GM23338 (cell line): ENCODE results near the gene PSMD5. TPM values are rescaled to one million over a fixed set of nuclear protein-coding genes. Genes with fewer than 3 reads are reported as not detected.

ENCODE experiments used
- ATAC-seq: fragments of 200-7000 bp; cut with Tn5 transposase; 3 replicates; pipeline ENCODE4 v1.9.1; 2020
- DNase-seq: peaks from one replicate; pipeline ENCODE4 v3.0.0-alpha.2; 2015; ENCODE audit warnings: low spot score
- H2AFZ ChIP-seq: fragments of 200-600 bp; sonication (generic); 2 replicates; pipeline ENCODE4 v1.8.0; 2016; ENCODE audit warnings: antibody characterized with exemption, mild to moderate bottlenecking, moderate library complexity
- H3F3A ChIP-seq: fragments of 200-600 bp; sonication (generic); replicated peaks from 2 replicates; pipeline ENCODE4 v1.8.0; 2017; ENCODE audit warnings: antibody characterized with exemption, mixed run types, low read depth
- H3K27ac ChIP-seq: fragments of 200-600 bp; sonication (generic); 2 replicates; pipeline ENCODE4 v1.6.1; 2016; ENCODE audit warnings: low read depth
- H3K27me3 ChIP-seq: fragments of 200-600 bp; sonication (generic); 2 replicates; pipeline ENCODE4 v1.8.0; 2016; ENCODE audit warnings: mild to moderate bottlenecking, mixed run types, moderate library complexity; ENCODE audit not compliant: insufficient read depth
- H3K36me3 ChIP-seq: fragments of 200-600 bp; sonication (generic); 2 replicates; pipeline ENCODE4 v1.8.0; 2016; ENCODE audit warnings: mild to moderate bottlenecking; ENCODE audit not compliant: insufficient read depth
- H3K4me1 ChIP-seq: fragments of 200-600 bp; sonication (generic); 2 replicates; pipeline ENCODE4 v1.8.0; 2016; ENCODE audit warnings: mild to moderate bottlenecking, moderate library complexity; ENCODE audit not compliant: insufficient read depth
- H3K4me2 ChIP-seq: fragments of 200-600 bp; sonication (generic); 2 replicates; pipeline ENCODE4 v1.7.1; 2017; ENCODE audit warnings: mixed run types
- H3K4me3 ChIP-seq: fragments of 200-600 bp; sonication (generic); 2 replicates; pipeline ENCODE4 v1.6.1; 2016; ENCODE audit warnings: mixed run types
- H3K79me2 ChIP-seq: fragments of 200-600 bp; sonication (generic); replicated peaks from 2 replicates; pipeline ENCODE4 v1.8.0; 2017; ENCODE audit warnings: mild to moderate bottlenecking; ENCODE audit not compliant: insufficient read depth
- H3K9me2 ChIP-seq: fragments of 200-600 bp; sonication (generic); 2 replicates; pipeline ENCODE4 v1.8.0; 2017; ENCODE audit not compliant: insufficient read depth
- H4K20me1 ChIP-seq: fragments of 200-600 bp; sonication (generic); replicated peaks from 2 replicates; pipeline ENCODE4 v1.8.0; 2017; ENCODE audit warnings: mild to moderate bottlenecking; ENCODE audit not compliant: insufficient read depth
- H3K27ac Mint-ChIP-seq: 2 replicates; pipeline ENCODE4 v1.8.0; 2020; ENCODE audit warnings: inconsistent platforms, mild to moderate bottlenecking, moderate library complexity, mixed read lengths
- H3K27me3 Mint-ChIP-seq: 3 replicates; pipeline ENCODE4 v1.8.0; 2022; ENCODE audit warnings: low read depth, mild to moderate bottlenecking, moderate library complexity, mixed read lengths, inconsistent platforms; ENCODE audit not compliant: insufficient read depth, poor library complexity
- H3K36me3 Mint-ChIP-seq: 3 replicates; pipeline ENCODE4 v1.8.0; 2021; ENCODE audit warnings: low read depth, mild to moderate bottlenecking, inconsistent platforms, moderate library complexity, mixed read lengths
- H3K4me1 Mint-ChIP-seq: 3 replicates; pipeline ENCODE4 v1.8.0; 2020; ENCODE audit warnings: mild to moderate bottlenecking, inconsistent platforms, mixed read lengths
- H3K4me3 Mint-ChIP-seq: 3 replicates; pipeline ENCODE4 v1.8.0; 2021; ENCODE audit warnings: moderate library complexity, mild to moderate bottlenecking, inconsistent platforms, mixed read lengths
- H3K9me3 Mint-ChIP-seq: 3 replicates; pipeline ENCODE4 v1.8.0; 2020; ENCODE audit warnings: moderate library complexity, mild to moderate bottlenecking, inconsistent platforms, mixed read lengths
- CREB1 ChIP-seq: fragments of 250-450 bp; sonication (Bioruptor Pico); IDR thresholded peaks from 2 replicates; pipeline ENCODE4 v1.5.0; 2020; ENCODE audit warnings: low read depth, mild to moderate bottlenecking, moderate library complexity
- CTCF ChIP-seq, 2 experiments: fragments of 200-600 bp in 1 of 2; sonication (generic) in 1 of 2; conservative IDR thresholded peaks; 2 replicates each; pipeline versions ENCODE4 v1.5.1 to v1.6.1; 2016 to 2017; ENCODE audit warnings: antibody characterized with exemption in 2 of 2, low read depth in 2 of 2, mild to moderate bottlenecking in 2 of 2, moderate library complexity in 1 of 2
- EZH2 ChIP-seq: fragments of 200-600 bp; sonication (generic); IDR thresholded peaks from one replicate; pipeline ENCODE4 v1.8.0; 2017; ENCODE audit warnings: antibody characterized with exemption, mild to moderate bottlenecking, low read depth; ENCODE audit not compliant: unreplicated experiment
- EZH2phosphoT487 ChIP-seq: fragments of 200-600 bp; sonication (generic); IDR thresholded peaks from one replicate; pipeline ENCODE4 v1.8.1; 2018; ENCODE audit warnings: antibody characterized with exemption; ENCODE audit not compliant: unreplicated experiment
- JUNB ChIP-seq: IDR thresholded peaks from one replicate; pipeline ENCODE4 v1.6.1; 2016; ENCODE audit warnings: antibody characterized with exemption; ENCODE audit not compliant: unreplicated experiment
- NANOG ChIP-seq: IDR thresholded peaks from 2 replicates; pipeline ENCODE4 v1.6.1; 2016; ENCODE audit warnings: antibody characterized with exemption, borderline replicate concordance
- POLR2AphosphoS5 ChIP-seq: IDR thresholded peaks from 2 replicates; pipeline ENCODE4 v1.6.1; 2016; ENCODE audit warnings: antibody characterized with exemption, low read depth
- STAT1 ChIP-seq: IDR thresholded peaks from one replicate; pipeline ENCODE4 v1.6.1; 2016; ENCODE audit warnings: antibody characterized with exemption; ENCODE audit not compliant: unreplicated experiment
- ZNF114 ChIP-seq: fragments of 250-450 bp; sonication (Bioruptor Pico); IDR thresholded peaks from 2 replicates; pipeline ENCODE4 v1.5.0; 2020; ENCODE audit warnings: mild to moderate bottlenecking, moderate library complexity
- ZNF331 ChIP-seq: fragments of 250-450 bp; sonication (Bioruptor Pico); IDR thresholded peaks from 2 replicates; pipeline ENCODE4 v1.5.0; 2020; ENCODE audit warnings: low read depth, mild to moderate bottlenecking, moderate library complexity
- ZNF462 ChIP-seq: fragments of 250-450 bp; sonication (Bioruptor Pico); IDR thresholded peaks from 2 replicates; pipeline ENCODE4 v1.5.0; 2020; ENCODE audit warnings: mild to moderate bottlenecking, moderate library complexity
- polyA plus RNA-seq: library from polyadenylated mRNA; unstranded; fragments of >200 nt; fragmentation: Nextera tagmentation; extraction: Ambion mirVana; gene quantifications from 2 replicates; pipeline ENCODE4 v1.2.1, GENCODE V29; 2016
- total RNA-seq: library from RNA; depleted of rRNA; stranded (reverse); fragments of >200 nt; shearing (Covaris generic); gene quantifications from 2 replicates; pipeline ENCODE4 v1.2.3, GENCODE V29; 2014
- TF ChIP-seq, protein P1 (sequence below): IDR thresholded peaks from one replicate; pipeline ENCODE4 v1.6.1; 2018; ENCODE audit warnings: antibody characterized with exemption; ENCODE audit not compliant: unreplicated experiment
- TF ChIP-seq, protein P2 (sequence below): IDR thresholded peaks from 2 replicates; pipeline ENCODE4 v1.6.1; 2016; ENCODE audit warnings: antibody characterized with exemption

Gene PSMD5
- total and polyA plus RNA-seq, 2 experiments from 2014 or later, result 23.9 to 40.5 TPM

DNA sequence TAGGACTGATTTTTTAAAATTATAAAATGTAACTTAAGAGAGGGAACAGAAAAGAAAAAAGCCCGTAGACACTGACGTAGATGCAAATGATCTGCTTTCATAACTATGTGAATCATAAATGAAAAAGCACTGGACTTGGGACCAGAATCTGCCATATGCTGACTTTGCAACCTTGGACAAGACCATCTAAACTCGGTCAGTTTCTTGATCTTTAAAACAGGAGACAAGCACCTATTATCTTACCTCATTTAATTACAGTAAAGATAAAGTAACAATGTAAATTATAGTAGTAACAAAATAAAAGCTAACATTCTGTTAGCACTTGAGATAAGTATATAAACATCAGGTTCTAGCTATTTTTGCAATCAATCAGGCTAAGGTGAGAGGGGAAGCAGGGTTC lies 69.5 kb downstream of the PSMD5 start:
- Histone ChIP-seq H3K79me2 (no peaks in the 10 kb centered on the region; the same call in 1 of the 2 replicates), H2AFZ (no peak overlapping the region), H3K4me1 (peaks cover 8% of the 10 kb centered on the region; the same call in 1 of the 2 replicates), H3K27me3 (no peaks in the 10 kb centered on the region), H3K9me2 (no peaks in the 10 kb centered on the region), H3K4me2 (no peak overlapping the region), H3K36me3 (peaks cover 42% of the 10 kb centered on the region), H4K20me1 (peaks cover 10% of the 10 kb centered on the region; the same call in 1 of the 2 replicates), H3K4me3 (no peak overlapping the region), H3K27ac (no peak overlapping the region), H3F3A (0 out of 2 replicates have a peak, but pooled peaks cover 2% of the 10 kb centered on the region)
- Mint-ChIP-seq H3K36me3 (peaks cover 60% of the 10 kb centered on the region), H3K9me3 (no peaks in the 10 kb centered on the region), H3K4me1 (no peaks in the 10 kb centered on the region), H3K27me3 (peaks cover 2% of the 10 kb centered on the region), H3K27ac (no peak overlapping the region), H3K4me3 (no peak overlapping the region)
- ATAC-seq (no peak), DNase-seq (no peak)
- TF ChIP-seq EZH2phosphoT487 (no peak), ZNF114 (CRISPR knock-in tag) (no peak), JUNB (no peak), EZH2 (no peak), POLR2AphosphoS5 (no peak), STAT1 (no peak), ZNF331 (CRISPR knock-in tag) (no peak), CREB1 (CRISPR knock-in tag) (no peak), ZNF462 (CRISPR knock-in tag) (no peak), CTCF (conservative IDR thresholded peaks at IDR 0.05; ENCODE audit: low read depth in 2 of 2) (no peak), NANOG (no peak)
- TF ChIP-seq, protein P1, sequence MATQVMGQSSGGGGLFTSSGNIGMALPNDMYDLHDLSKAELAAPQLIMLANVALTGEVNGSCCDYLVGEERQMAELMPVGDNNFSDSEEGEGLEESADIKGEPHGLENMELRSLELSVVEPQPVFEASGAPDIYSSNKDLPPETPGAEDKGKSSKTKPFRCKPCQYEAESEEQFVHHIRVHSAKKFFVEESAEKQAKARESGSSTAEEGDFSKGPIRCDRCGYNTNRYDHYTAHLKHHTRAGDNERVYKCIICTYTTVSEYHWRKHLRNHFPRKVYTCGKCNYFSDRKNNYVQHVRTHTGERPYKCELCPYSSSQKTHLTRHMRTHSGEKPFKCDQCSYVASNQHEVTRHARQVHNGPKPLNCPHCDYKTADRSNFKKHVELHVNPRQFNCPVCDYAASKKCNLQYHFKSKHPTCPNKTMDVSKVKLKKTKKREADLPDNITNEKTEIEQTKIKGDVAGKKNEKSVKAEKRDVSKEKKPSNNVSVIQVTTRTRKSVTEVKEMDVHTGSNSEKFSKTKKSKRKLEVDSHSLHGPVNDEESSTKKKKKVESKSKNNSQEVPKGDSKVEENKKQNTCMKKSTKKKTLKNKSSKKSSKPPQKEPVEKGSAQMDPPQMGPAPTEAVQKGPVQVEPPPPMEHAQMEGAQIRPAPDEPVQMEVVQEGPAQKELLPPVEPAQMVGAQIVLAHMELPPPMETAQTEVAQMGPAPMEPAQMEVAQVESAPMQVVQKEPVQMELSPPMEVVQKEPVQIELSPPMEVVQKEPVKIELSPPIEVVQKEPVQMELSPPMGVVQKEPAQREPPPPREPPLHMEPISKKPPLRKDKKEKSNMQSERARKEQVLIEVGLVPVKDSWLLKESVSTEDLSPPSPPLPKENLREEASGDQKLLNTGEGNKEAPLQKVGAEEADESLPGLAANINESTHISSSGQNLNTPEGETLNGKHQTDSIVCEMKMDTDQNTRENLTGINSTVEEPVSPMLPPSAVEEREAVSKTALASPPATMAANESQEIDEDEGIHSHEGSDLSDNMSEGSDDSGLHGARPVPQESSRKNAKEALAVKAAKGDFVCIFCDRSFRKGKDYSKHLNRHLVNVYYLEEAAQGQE, result no peak
- TF ChIP-seq, protein P2, sequence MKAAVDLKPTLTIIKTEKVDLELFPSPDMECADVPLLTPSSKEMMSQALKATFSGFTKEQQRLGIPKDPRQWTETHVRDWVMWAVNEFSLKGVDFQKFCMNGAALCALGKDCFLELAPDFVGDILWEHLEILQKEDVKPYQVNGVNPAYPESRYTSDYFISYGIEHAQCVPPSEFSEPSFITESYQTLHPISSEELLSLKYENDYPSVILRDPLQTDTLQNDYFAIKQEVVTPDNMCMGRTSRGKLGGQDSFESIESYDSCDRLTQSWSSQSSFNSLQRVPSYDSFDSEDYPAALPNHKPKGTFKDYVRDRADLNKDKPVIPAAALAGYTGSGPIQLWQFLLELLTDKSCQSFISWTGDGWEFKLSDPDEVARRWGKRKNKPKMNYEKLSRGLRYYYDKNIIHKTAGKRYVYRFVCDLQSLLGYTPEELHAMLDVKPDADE, result no peak
